Measurements from ENCODE around the gene SLC12A8. TPM values are rescaled to one million over a fixed set of nuclear protein-coding genes. Genes with fewer than 3 reads are reported as not detected.

SLC12A8 gene
- total and polyA plus RNA-seq, 2 experiments from 2014 or later: 6.9 to 15.9 TPM

DNA sequence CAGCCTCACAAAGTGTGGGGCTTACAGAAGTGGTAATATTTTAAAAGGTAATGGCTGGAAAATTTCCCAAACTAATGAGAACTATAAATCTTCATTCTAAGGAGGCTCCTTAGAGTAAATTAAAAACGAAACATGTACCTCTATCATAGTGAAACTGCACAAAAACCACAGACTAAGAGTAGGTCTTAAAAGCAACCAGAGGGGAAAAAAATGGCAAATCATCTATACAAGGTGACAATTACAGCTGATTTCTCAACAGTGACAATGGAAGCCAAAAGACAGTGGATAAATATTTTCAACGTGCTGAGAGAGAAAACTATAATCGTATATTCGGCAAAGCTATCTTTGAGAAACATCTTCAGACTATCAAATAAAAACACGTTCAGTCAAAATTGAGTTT lies 177.3 kb downstream of the SLC12A8 start (continued):
- TF ChIP-seq ZNF331 (CRISPR knock-in tag; IDR thresholded peaks at IDR 0.05; ENCODE audit: low read depth): no peak
- TF ChIP-seq EZH2phosphoT487 (IDR thresholded peaks at IDR 0.05; ENCODE audit: unreplicated experiment): no peak
- TF ChIP-seq, protein P1, sequence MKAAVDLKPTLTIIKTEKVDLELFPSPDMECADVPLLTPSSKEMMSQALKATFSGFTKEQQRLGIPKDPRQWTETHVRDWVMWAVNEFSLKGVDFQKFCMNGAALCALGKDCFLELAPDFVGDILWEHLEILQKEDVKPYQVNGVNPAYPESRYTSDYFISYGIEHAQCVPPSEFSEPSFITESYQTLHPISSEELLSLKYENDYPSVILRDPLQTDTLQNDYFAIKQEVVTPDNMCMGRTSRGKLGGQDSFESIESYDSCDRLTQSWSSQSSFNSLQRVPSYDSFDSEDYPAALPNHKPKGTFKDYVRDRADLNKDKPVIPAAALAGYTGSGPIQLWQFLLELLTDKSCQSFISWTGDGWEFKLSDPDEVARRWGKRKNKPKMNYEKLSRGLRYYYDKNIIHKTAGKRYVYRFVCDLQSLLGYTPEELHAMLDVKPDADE (IDR thresholded peaks at IDR 0.05): no peak
- TF ChIP-seq CREB1 (CRISPR knock-in tag; IDR thresholded peaks at IDR 0.05; ENCODE audit: low read depth): no peak

DNA sequence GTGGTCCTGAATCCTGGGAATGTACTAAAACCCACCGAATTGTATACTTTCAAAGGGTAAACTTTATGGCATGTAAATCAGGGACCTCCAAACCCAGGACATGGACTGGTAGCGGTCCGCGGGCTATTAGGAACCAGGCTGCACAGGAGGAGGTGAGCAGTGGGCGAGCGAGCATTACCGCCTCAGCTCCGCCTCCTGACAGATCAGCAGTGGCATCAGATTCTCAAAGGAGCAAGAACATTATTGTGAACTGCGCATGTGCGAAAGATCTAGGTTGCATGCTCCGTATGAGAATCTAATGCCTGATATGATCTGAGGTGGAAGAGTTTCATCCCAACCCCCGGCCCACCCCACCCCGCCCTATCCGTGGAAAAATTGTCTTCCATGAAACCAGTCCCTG lies 178.9 kb downstream of the SLC12A8 start:
- no peak for DNase-seq (ENCODE audit: low spot score)
- Histone ChIP-seq H4K20me1 (replicated peaks; ENCODE audit: insufficient read depth) (no peaks in the 10 kb centered on the region), H3K4me3 (no peak overlapping the region), H3K27ac (ENCODE audit: low read depth) (no peak overlapping the region), H3K9me2 (ENCODE audit: insufficient read depth) (0 out of 2 replicates have a peak, but pooled peaks cover 6% of the 10 kb centered on the region), H3K36me3 (ENCODE audit: insufficient read depth) (no peaks in the 10 kb centered on the region), H2AFZ (no peak overlapping the region), H3K79me2 (replicated peaks; ENCODE audit: insufficient read depth) (no peaks in the 10 kb centered on the region), H3K4me1 (ENCODE audit: insufficient read depth) (peaks cover under 1% of the 10 kb centered on the region; the same call in 1 of the 2 replicates), H3K4me2 (no peak overlapping the region), H3K27me3 (ENCODE audit: insufficient read depth) (no peaks in the 10 kb centered on the region), H3F3A (replicated peaks; ENCODE audit: low read depth) (no peaks in the 10 kb centered on the region)
- Mint-ChIP-seq H3K4me3 (no peak overlapping the region), H3K27ac (no peak overlapping the region), H3K27me3 (ENCODE audit: insufficient read depth, low read depth, poor library complexity) (no peaks in the 10 kb centered on the region), H3K36me3 (ENCODE audit: low read depth) (peaks cover 11% of the 10 kb centered on the region), H3K4me1 (peaks cover 8% of the 10 kb centered on the region), H3K9me3 (peaks cover 11% of the 10 kb centered on the region)
- no peak for ATAC-seq
- TF ChIP-seq ZNF114 (CRISPR knock-in tag; IDR thresholded peaks at IDR 0.05): no peak
- TF ChIP-seq, protein P1 (IDR thresholded peaks at IDR 0.05): no peak
- no peak for TF ChIP-seq STAT1 (IDR thresholded peaks at IDR 0.05; ENCODE audit: unreplicated experiment)

DNA sequence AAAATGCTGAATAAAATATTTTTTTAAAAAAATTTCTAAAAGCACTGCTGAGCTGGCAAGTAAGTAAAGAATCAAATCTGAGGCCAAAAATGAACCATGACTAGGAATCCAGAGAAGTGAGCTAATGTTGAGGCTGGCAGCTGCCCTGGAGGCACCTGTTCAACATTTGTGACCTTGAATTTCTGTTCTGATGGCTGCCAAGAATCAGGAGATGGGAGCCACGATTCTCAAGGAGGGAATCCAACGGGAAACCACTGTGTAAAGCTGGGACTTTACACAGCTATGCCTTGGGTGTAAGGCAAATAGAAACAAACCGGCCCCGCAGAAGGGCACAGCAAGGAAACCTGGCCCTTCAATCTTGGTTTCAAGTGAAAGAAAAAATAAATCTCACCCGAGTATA lies 179.4 kb downstream of the SLC12A8 start:
- Mint-ChIP-seq H3K4me3 (no peak overlapping the region), H3K9me3 (peaks cover 11% of the 10 kb centered on the region), H3K4me1 (peaks cover 7% of the 10 kb centered on the region; the same call in 2 of the 3 replicates), H3K27me3 (ENCODE audit: insufficient read depth, low read depth, poor library complexity) (no peaks in the 10 kb centered on the region), H3K27ac (no peak overlapping the region), H3K36me3 (ENCODE audit: low read depth) (peaks cover 14% of the 10 kb centered on the region)
- no peak for TF ChIP-seq STAT1 (IDR thresholded peaks at IDR 0.05; ENCODE audit: unreplicated experiment)
- no peak for TF ChIP-seq JUNB (IDR thresholded peaks at IDR 0.05; ENCODE audit: unreplicated experiment)
- TF ChIP-seq, protein P1 (IDR thresholded peaks at IDR 0.05): no peak
- no peak for TF ChIP-seq POLR2AphosphoS5 (IDR thresholded peaks at IDR 0.05; ENCODE audit: low read depth)
- no peak for TF ChIP-seq CREB1 (CRISPR knock-in tag; IDR thresholded peaks at IDR 0.05; ENCODE audit: low read depth)
- no peak for TF ChIP-seq NANOG (IDR thresholded peaks at IDR 0.05; ENCODE audit: borderline replicate concordance)
- TF ChIP-seq EZH2phosphoT487 (IDR thresholded peaks at IDR 0.05; ENCODE audit: unreplicated experiment): no peak
- no peak for TF ChIP-seq EZH2 (IDR thresholded peaks at IDR 0.05; ENCODE audit: low read depth, unreplicated experiment)
- Histone ChIP-seq H2AFZ (no peak overlapping the region), H3F3A (replicated peaks; ENCODE audit: low read depth) (no peaks in the 10 kb centered on the region), H4K20me1 (replicated peaks; ENCODE audit: insufficient read depth) (no peaks in the 10 kb centered on the region), H3K36me3 (ENCODE audit: insufficient read depth) (no peaks in the 10 kb centered on the region), H3K4me3 (no peak overlapping the region), H3K9me2 (ENCODE audit: insufficient read depth) (peaks cover 9% of the 10 kb centered on the region), H3K27me3 (ENCODE audit: insufficient read depth) (no peaks in the 10 kb centered on the region), H3K4me2 (no peak overlapping the region), H3K79me2 (replicated peaks; ENCODE audit: insufficient read depth) (no peaks in the 10 kb centered on the region), H3K27ac (ENCODE audit: low read depth) (no peak overlapping the region; the same call in 1 of the 2 replicates), H3K4me1 (ENCODE audit: insufficient read depth) (no peaks in the 10 kb centered on the region; the same call in 1 of the 2 replicates)
- DNase-seq (ENCODE audit: low spot score) (no peak), ATAC-seq (no peak)
